Heart right ventricle (tissue), 16 donors: ENCODE results near the gene CEP104. TPM values are rescaled to one million over a fixed set of nuclear protein-coding genes. Genes with fewer than 3 reads are reported as not detected.

Source experiments
- ATAC-seq, 8 donors: fragments of 200-7000 bp; cut with Tn5 transposase; one replicate each; pipeline ENCODE4 v1.9.1; 2020; ENCODE audit warnings: mild to moderate bottlenecking in 8 of 8, moderate library complexity in 8 of 8, moderate number of reproducible peaks in 1 of 8
- DNase-seq, 2 donors: peaks; one replicate each; pipeline ENCODE4 v3.0.0-alpha.2; 2020
- H3K27ac ChIP-seq, 10 donors: fragments of 200-600 bp; sonication (generic) in 2 of 10; one replicate each; pipeline versions ENCODE4 v1.5.0 to v1.8.0; 2020 to 2022; ENCODE audit warnings: mild to moderate bottlenecking in 3 of 10
- H3K27me3 ChIP-seq, 7 donors: fragments of 200-600 bp; one replicate each; pipeline ENCODE4 v1.8.0; 2021 to 2022; ENCODE audit warnings: mild to moderate bottlenecking in 2 of 7
- H3K36me3 ChIP-seq, 9 donors: fragments of 200-600 bp; sonication (generic) in 1 of 9; one replicate each; pipeline versions ENCODE4 v1.5.0 to v1.8.0; 2020 to 2022; ENCODE audit warnings: mild to moderate bottlenecking in 2 of 9
- H3K4me1 ChIP-seq, 9 donors: fragments of 200-600 bp; sonication (generic) in 1 of 9; one replicate each; pipeline versions ENCODE4 v1.5.0 to v1.8.0; 2020 to 2022; ENCODE audit warnings: mild to moderate bottlenecking in 4 of 9
- H3K4me3 ChIP-seq, 10 donors: fragments of 200-600 bp; sonication (generic) in 2 of 10; one replicate each; pipeline versions ENCODE4 v1.5.0 to v1.8.0; 2020 to 2022; ENCODE audit warnings: mild to moderate bottlenecking in 7 of 10, moderate library complexity in 2 of 10
- H3K9me3 ChIP-seq, 11 donors: fragments of 200-600 bp in 10 of 11; sonication (generic) in 2 of 11; one replicate each; pipeline versions ENCODE4 v1.5.0 to v1.8.0; 2013 to 2022; ENCODE audit warnings: mild to moderate bottlenecking in 2 of 11, control low read depth in 1 of 11, moderate library complexity in 1 of 11
- CTCF ChIP-seq, 9 donors: fragments of 200-600 bp; sonication (generic) in 2 of 9; IDR thresholded peaks; one replicate each; pipeline versions ENCODE4 v1.5.0 to v1.8.0; 2021 to 2022; ENCODE audit warnings: antibody characterized with exemption in 9 of 9, mild to moderate bottlenecking in 5 of 9, moderate library complexity in 1 of 9
- WGBS, 2 donors: extraction: QIAGEN DNeasy Blood & Tissue Kit; methylation state at CpG; one replicate each; pipeline ENCODE4 v1.1.7; 2013; ENCODE audit warnings: inconsistent platforms in 1 of 2; 5-methylcytosine and 5-hydroxymethylcytosine counted together
- intact Hi-C, 10 donors: fragments of 100-400 bp; cut with DNase I; formaldehyde crosslinking; loops; one replicate each; pipeline versions ENCODE4 v1.11.1 to v1.14.2; 2022
- polyA plus RNA-seq, 2 donors: library from polyadenylated mRNA; stranded (reverse); fragments of 200-250 nt; gene quantifications; one replicate each; pipeline ENCODE4 v1.2.3, GENCODE V29; 2013
- total RNA-seq, 10 donors: library from RNA; stranded (reverse); fragmentation: NEBNext Ultra II Directional in 3 of 10; extraction: Animal tissue kit (Norgen Biotek cat#: 25700) in 3 of 10; gene quantifications; one replicate each; pipeline versions ENCODE4 v1.2.1 to v1.2.4, GENCODE V29; 2021 to 2023
- donor health status: Arrhythmogenic right ventricular cardiomyopathy.
- donor health status: ischemic (EF 13 %, LVEDD 7.1; RV severe dilation, severe dysfunction).
- donor health status: healthy with polysubstance abuse.
- donor health status: DM: no; HTN: yes; CAD: no.
- donor health status: DM: no; HTN: no; CAD: no.
- donor health status: ischemic (EF 25% LVEDD 6.9; RV normal size, moderate dysfunction).
- donor health status: ischemic (EF 25% LVEDD 5.7; RV mildly dilated, moderate dysfunction).
- donor health status: healthy.
- donor health status: DM: yes; HTN: yes; CAD: no.
- donor health status: Ischemic cardiomyopathy.
- donor health status: ischemic (EF 35%, LVEDD 5.7; RV mildly dilated, moderate dysfunction).
- donor health status: nonischemic (EF 11% LVEDD 7.7; RV severe dilation, severe dysfunction).
- donor health status: DM: yes; HTN: yes; CAD: no.
- donor health status: PGD.
- donor health status: ischemic (EF 29% LVEDD 5.4; RV normal size, mild dysfunction).
- donor health status: nonischemic (EF 23%, LVEDD 6.1; RV moderate dilation, normal function).

Gene CEP104
- total and polyA plus RNA-seq, 12 donors = 4.9 to 42.9 (median 27.2) TPM

GRCh38 chr1:3903141-3904005 lies 46.4 kb upstream of the CEP104 start:
- DNase-seq = no peak
- intact Hi-C loops = loop anchor here in 2 of 10 donors (5.0 kb wide), 1 partner anchor 46 kb away; the partner anchor contains the start of genes CEP104 (in 2 of the 2) and DFFB (in 2 of the 2)
- H3K36me3 ChIP-seq = no peaks in the 10 kb centered on the region
- 77 to 82% methylated on average over 16 of the region's 16 CpGs for WGBS, 2 donors
- H3K4me3 ChIP-seq = no peak overlapping the region
- H3K9me3 ChIP-seq = peaks cover 0 to 9% (median 3%) of the 10 kb centered on the region in 11 donors
- no peak overlapping the region for H3K27ac ChIP-seq
- peaks cover 0 to 20% (median 9%) of the 10 kb centered on the region in 9 donors for H3K4me1 ChIP-seq
- no peaks in the 10 kb centered on the region for H3K27me3 ChIP-seq
- no peak for TF ChIP-seq CTCF (IDR thresholded peaks at IDR 0.05)
- no peak for ATAC-seq

GRCh38 chr1:3902571-3903091 lies 45.6 kb upstream of the CEP104 start:
- DNase-seq (no peak), ATAC-seq (no peak)
- no peaks in the 10 kb centered on the region for H3K36me3 ChIP-seq
- H3K4me3 ChIP-seq = no peak overlapping the region
- H3K27me3 ChIP-seq = no peaks in the 10 kb centered on the region
- H3K4me1 ChIP-seq = peaks cover 0 to 20% (median 9%) of the 10 kb centered on the region in 9 donors
- H3K27ac ChIP-seq = no peak overlapping the region
- intact Hi-C loops = loop anchor here in 2 of 10 donors (5.0 kb wide), 1 partner anchor 45 kb away; the partner anchor contains the start of genes CEP104 (in 2 of the 2) and DFFB (in 2 of the 2)
- peaks cover 0 to 17% (median 10%) of the 10 kb centered on the region in 11 donors for H3K9me3 ChIP-seq
- WGBS, 2 donors = 77 to 80% methylated on average over 10 of the region's 10 CpGs
- no peak for TF ChIP-seq CTCF (IDR thresholded peaks at IDR 0.05)

GRCh38 chr1:3902111-3902511 lies 45.1 kb upstream of the CEP104 start:
- Histone ChIP-seq H3K27ac (no peak overlapping the region), H3K4me1 (peaks cover 0 to 20% (median 9%) of the 10 kb centered on the region in 9 donors), H3K27me3 (no peaks in the 10 kb centered on the region), H3K36me3 (no peaks in the 10 kb centered on the region), H3K4me3 (no peak overlapping the region), H3K9me3 (peaks cover 0 to 22% (median 13%) of the 10 kb centered on the region in 11 donors)
- DNase-seq (no peak), ATAC-seq (no peak)
- intact Hi-C loops = loop anchor here in 2 of 10 donors (5.0 kb wide), 1 partner anchor 45 kb away; the partner anchor contains the start of genes CEP104 (in 2 of the 2) and DFFB (in 2 of the 2)
- no peak for TF ChIP-seq CTCF (IDR thresholded peaks at IDR 0.05)
- 97 to 98% methylated on average over 15 of the region's 15 CpGs for WGBS, 2 donors

GRCh38 chr1:3900969-3901529 lies 44.0 kb upstream of the CEP104 start:
- intact Hi-C loops = loop anchor here in 4 of 10 donors (2.0 to 5.0 kb wide), 3 partner anchors 42 to 44 kb away; partner anchors contain the start of genes CEP104 (in 3 of the 4) and DFFB (in 3 of the 4)

More at GRCh38 chr1:3900969-3901529, 44.0 kb upstream of the CEP104 start:
- DNase-seq (peak; percentile 98 to 99), ATAC-seq (peak; percentile 86 to 93 (median 90))
- H3K9me3 ChIP-seq = peaks cover 0 to 24% (median 13%) of the 10 kb centered on the region in 11 donors
- H3K27ac ChIP-seq = peak overlapping the region; percentile 95 to 99 (median 98)
- no peaks in the 10 kb centered on the region for H3K27me3 ChIP-seq
- H3K36me3 ChIP-seq = peaks cover 0 to 2% (median 0%) of the 10 kb centered on the region in 9 donors
- H3K4me1 ChIP-seq = peaks cover 0 to 20% (median 9%) of the 10 kb centered on the region in 9 donors
- no peak for TF ChIP-seq CTCF (IDR thresholded peaks at IDR 0.05)
- H3K4me3 ChIP-seq = peak overlapping the region; percentile 76 to 100 (median 84)
- 0% methylated on average over 48 to 51 of the region's 51 CpGs for WGBS, 2 donors
